ENCODE results near the gene STK32B.

STK32B gene

GRCh38 chr4:5143306-5143861 lies 92.1 kb downstream of the STK32B start:
- Histone ChIP-seq H3K27ac (ENCODE audit: low read length) (no peak overlapping the region), H3K9ac (ENCODE audit: low read depth, low read length) (no peak overlapping the region), H3K27me3 (ENCODE audit: insufficient read depth, low read length) (no peaks in the 10 kb centered on the region), H3K4me1 (ENCODE audit: insufficient read depth, low read length) (no peaks in the 10 kb centered on the region), H3K36me3 (ENCODE audit: insufficient read depth, low read depth, low read length) (no peaks in the 10 kb centered on the region), H3K4me3 (ENCODE audit: low read length) (no peak overlapping the region), H3K9me3 (ENCODE audit: insufficient read depth, low read depth, low read length) (no peaks in the 10 kb centered on the region)

GRCh38 chr4:5143940-5144339 lies 92.7 kb downstream of the STK32B start:
- no peak overlapping the region for H3K27ac ChIP-seq (ENCODE audit: low read length)
- H3K9me3 ChIP-seq (ENCODE audit: insufficient read depth, low read depth, low read length): no peaks in the 10 kb centered on the region
- H3K4me3 ChIP-seq (ENCODE audit: low read length): no peak overlapping the region
- H3K27me3 ChIP-seq (ENCODE audit: insufficient read depth, low read length): no peaks in the 10 kb centered on the region
- no peaks in the 10 kb centered on the region for H3K36me3 ChIP-seq (ENCODE audit: insufficient read depth, low read depth, low read length)
- H3K4me1 ChIP-seq (ENCODE audit: insufficient read depth, low read length): no peaks in the 10 kb centered on the region
- no peak overlapping the region for H3K9ac ChIP-seq (ENCODE audit: low read depth, low read length)

GRCh38 chr4:5144384-5144783 lies 93.1 kb downstream of the STK32B start:
- no peaks in the 10 kb centered on the region for H3K9me3 ChIP-seq (ENCODE audit: insufficient read depth, low read depth, low read length)
- H3K4me1 ChIP-seq (ENCODE audit: insufficient read depth, low read length): no peaks in the 10 kb centered on the region
- no peak overlapping the region for H3K4me3 ChIP-seq (ENCODE audit: low read length)
- H3K27me3 ChIP-seq (ENCODE audit: insufficient read depth, low read length): no peaks in the 10 kb centered on the region
- no peaks in the 10 kb centered on the region for H3K36me3 ChIP-seq (ENCODE audit: insufficient read depth, low read depth, low read length)
- H3K9ac ChIP-seq (ENCODE audit: low read depth, low read length): no peak overlapping the region
- H3K27ac ChIP-seq (ENCODE audit: low read length): no peak overlapping the region

GRCh38 chr4:5146248-5146647 lies 95.0 kb downstream of the STK32B start:
- H3K36me3 ChIP-seq (ENCODE audit: insufficient read depth, low read depth, low read length): no peaks in the 10 kb centered on the region
- H3K4me3 ChIP-seq (ENCODE audit: low read length): no peak overlapping the region
- no peaks in the 10 kb centered on the region for H3K4me1 ChIP-seq (ENCODE audit: insufficient read depth, low read length)
- H3K27ac ChIP-seq (ENCODE audit: low read length): no peak overlapping the region
- H3K9me3 ChIP-seq (ENCODE audit: insufficient read depth, low read depth, low read length): no peaks in the 10 kb centered on the region
- no peaks in the 10 kb centered on the region for H3K27me3 ChIP-seq (ENCODE audit: insufficient read depth, low read length)
- H3K9ac ChIP-seq (ENCODE audit: low read depth, low read length): no peak overlapping the region

GRCh38 chr4:5152521-5152920 lies 101.2 kb downstream of the STK32B start:
- Histone ChIP-seq H3K4me1 (ENCODE audit: insufficient read depth, low read length) (no peaks in the 10 kb centered on the region), H3K36me3 (ENCODE audit: insufficient read depth, low read depth, low read length) (no peaks in the 10 kb centered on the region), H3K27me3 (ENCODE audit: insufficient read depth, low read length) (no peaks in the 10 kb centered on the region), H3K9ac (ENCODE audit: low read depth, low read length) (no peak overlapping the region), H3K9me3 (ENCODE audit: insufficient read depth, low read depth, low read length) (no peaks in the 10 kb centered on the region), H3K27ac (ENCODE audit: low read length) (no peak overlapping the region), H3K4me3 (ENCODE audit: low read length) (no peak overlapping the region)

GRCh38 chr4:5156682-5157081 lies 105.4 kb downstream of the STK32B start:
- H3K4me1 ChIP-seq (ENCODE audit: insufficient read depth, low read length): no peaks in the 10 kb centered on the region
- no peak overlapping the region for H3K9ac ChIP-seq (ENCODE audit: low read depth, low read length)
- no peak overlapping the region for H3K27ac ChIP-seq (ENCODE audit: low read length)
- H3K9me3 ChIP-seq (ENCODE audit: insufficient read depth, low read depth, low read length): no peaks in the 10 kb centered on the region
- H3K4me3 ChIP-seq (ENCODE audit: low read length): no peak overlapping the region
- no peaks in the 10 kb centered on the region for H3K36me3 ChIP-seq (ENCODE audit: insufficient read depth, low read depth, low read length)
- H3K27me3 ChIP-seq (ENCODE audit: insufficient read depth, low read length): no peaks in the 10 kb centered on the region

- no peaks in the 10 kb centered on the region for H3K9me3 ChIP-seq (ENCODE audit: insufficient read depth, low read depth, low read length)
- H3K36me3 ChIP-seq (ENCODE audit: insufficient read depth, low read depth, low read length): no peaks in the 10 kb centered on the region
- H3K9ac ChIP-seq (ENCODE audit: low read depth, low read length): no peak overlapping the region
Observed at GRCh38 chr4:5157791-5158770, 106.8 kb downstream of the STK32B start.

GRCh38 chr4:5158825-5159224 lies 107.5 kb downstream of the STK32B start:
- H3K9me3 ChIP-seq (ENCODE audit: insufficient read depth, low read depth, low read length): no peaks in the 10 kb centered on the region
- no peaks in the 10 kb centered on the region for H3K4me1 ChIP-seq (ENCODE audit: insufficient read depth, low read length)
- no peaks in the 10 kb centered on the region for H3K36me3 ChIP-seq (ENCODE audit: insufficient read depth, low read depth, low read length)
- no peak overlapping the region for H3K9ac ChIP-seq (ENCODE audit: low read depth, low read length)
- no peak overlapping the region for H3K27ac ChIP-seq (ENCODE audit: low read length)
- H3K4me3 ChIP-seq (ENCODE audit: low read length): no peak overlapping the region
- no peaks in the 10 kb centered on the region for H3K27me3 ChIP-seq (ENCODE audit: insufficient read depth, low read length)

More at GRCh38 chr4:5157791-5158770, 106.8 kb downstream of the STK32B start:
- no peak overlapping the region; the same call in 1 of the 2 replicates for H3K4me3 ChIP-seq (ENCODE audit: low read length)
- no peaks in the 10 kb centered on the region for H3K27me3 ChIP-seq (ENCODE audit: insufficient read depth, low read length)
- no peak overlapping the region for H3K27ac ChIP-seq (ENCODE audit: low read length)
- H3K4me1 ChIP-seq (ENCODE audit: insufficient read depth, low read length): no peaks in the 10 kb centered on the region

- Histone ChIP-seq H3K9ac (ENCODE audit: low read depth, low read length) (no peak overlapping the region), H3K27ac (ENCODE audit: low read length) (no peak overlapping the region), H3K27me3 (ENCODE audit: insufficient read depth, low read length) (no peaks in the 10 kb centered on the region), H3K36me3 (ENCODE audit: insufficient read depth, low read depth, low read length) (no peaks in the 10 kb centered on the region), H3K4me3 (ENCODE audit: low read length) (no peak overlapping the region), H3K4me1 (ENCODE audit: insufficient read depth, low read length) (peaks cover 8% of the 10 kb centered on the region), H3K9me3 (ENCODE audit: insufficient read depth, low read depth, low read length) (no peaks in the 10 kb centered on the region)
Observed at GRCh38 chr4:5160668-5161067, 109.4 kb downstream of the STK32B start.

- Histone ChIP-seq H3K27me3 (ENCODE audit: insufficient read depth, low read length) (no peaks in the 10 kb centered on the region), H3K9ac (ENCODE audit: low read depth, low read length) (no peak overlapping the region), H3K9me3 (ENCODE audit: insufficient read depth, low read depth, low read length) (no peaks in the 10 kb centered on the region), H3K4me3 (ENCODE audit: low read length) (no peak overlapping the region), H3K36me3 (ENCODE audit: insufficient read depth, low read depth, low read length) (no peaks in the 10 kb centered on the region), H3K27ac (ENCODE audit: low read length) (no peak overlapping the region), H3K4me1 (ENCODE audit: insufficient read depth, low read length) (peaks cover 11% of the 10 kb centered on the region)
Observed at GRCh38 chr4:5162909-5163508, 111.7 kb downstream of the STK32B start.

GRCh38 chr4:5164221-5164912 lies 113.1 kb downstream of the STK32B start:
- no peak overlapping the region for H3K9ac ChIP-seq (ENCODE audit: low read depth, low read length)
- no peaks in the 10 kb centered on the region for H3K27me3 ChIP-seq (ENCODE audit: insufficient read depth, low read length)

More at GRCh38 chr4:5164221-5164912, 113.1 kb downstream of the STK32B start:
- Histone ChIP-seq H3K36me3 (ENCODE audit: insufficient read depth, low read depth, low read length) (no peaks in the 10 kb centered on the region), H3K4me3 (ENCODE audit: low read length) (no peak overlapping the region), H3K9me3 (ENCODE audit: insufficient read depth, low read depth, low read length) (no peaks in the 10 kb centered on the region), H3K27ac (ENCODE audit: low read length) (no peak overlapping the region), H3K4me1 (ENCODE audit: insufficient read depth, low read length) (peaks cover 11% of the 10 kb centered on the region)
